K562 (cell line): ENCODE measurements around the gene R3HDM1. TPM values are rescaled to one million over a fixed set of nuclear protein-coding genes. Genes with fewer than 3 reads are reported as not detected.

Source experiments
- BRCA1 ChIP-seq, 2 experiments: fragments of 450-650 bp in 1 of 2; sonication (generic) in 1 of 2; formaldehyde crosslinking in 1 of 2; IDR thresholded peaks; 2 replicates each; pipeline versions ENCODE4 v1.5.0 to v1.6.1; 2017 to 2020; ENCODE audit warnings: mild to moderate bottlenecking in 1 of 2, missing genetic modification reagents in 1 of 2
- CUX1 ChIP-seq: fragments of 200-800 bp; sonication (Bioruptor generic); IDR thresholded peaks from 2 replicates; pipeline ENCODE4 v1.6.1; 2016; ENCODE audit warnings: missing genetic modification characterization, missing compliant biosample characterization
- FOXP1 ChIP-seq: sonication (generic); formaldehyde crosslinking; IDR thresholded peaks from 2 replicates; pipeline ENCODE4 v1.8.0; 2022; ENCODE audit warnings: mild to moderate bottlenecking, missing genetic modification reagents
- SMARCC2 ChIP-seq: fragments of 450-650 bp; IDR thresholded peaks from 2 replicates; pipeline ENCODE4 v1.6.1; 2017; ENCODE audit warnings: antibody characterized with exemption, moderate library complexity, mild to moderate bottlenecking, low read depth
- TBL1XR1 ChIP-seq, 2 experiments: IDR thresholded peaks; 2 replicates each; pipeline ENCODE4 v1.6.1; 2012; ENCODE audit warnings: improper control_type of control experiment in 2 of 2, low read length in 2 of 2, mild to moderate bottlenecking in 1 of 2
- ZBTB12 ChIP-seq: fragments of 250-450 bp; sonication (Bioruptor Pico); IDR thresholded peaks from 2 replicates; pipeline ENCODE4 v1.4.0; 2020
- ZNF395 ChIP-seq: fragments of 200-800 bp; sonication (Bioruptor generic); IDR thresholded peaks from 2 replicates; pipeline ENCODE4 v1.6.1; 2017; ENCODE audit warnings: missing genetic modification characterization, missing compliant biosample characterization
- ZNF75A ChIP-seq: fragments of 450-650 bp; formaldehyde crosslinking; IDR thresholded peaks from 2 replicates; pipeline ENCODE4 v1.4.0; 2020; ENCODE audit warnings: mild to moderate bottlenecking
- ZNF76 ChIP-seq: fragments of 250-450 bp; sonication (Bioruptor Pico); IDR thresholded peaks from 2 replicates; pipeline ENCODE4 v1.4.0; 2020; ENCODE audit warnings: mild to moderate bottlenecking, moderate library complexity, borderline replicate concordance
- polyA plus RNA-seq, 8 experiments: library from polyadenylated mRNA; depleted of rRNA in 4 of 8; stranded (reverse) in 5 of 8; unstranded in 3 of 8; fragments of >200 nt; fragmentation: Nextera tagmentation in 2 of 8; fragmentation: Illumina TruSeq in 1 of 8; extraction: Ambion mirVana in 2 of 8; extraction: Trizol in 1 of 8; gene quantifications; 2 replicates each; pipeline versions ENCODE4 v1.2.1 to v1.2.3, GENCODE V29; 2011 to 2014; ENCODE audit warnings: inconsistent platforms in 1 of 8, missing spikeins in 1 of 8
- total RNA-seq, 7 experiments: library from RNA; depleted of rRNA in 6 of 7; stranded (reverse); fragments of >200 nt in 6 of 7; fragmentation: Illumina TruSeq in 2 of 7; extraction: Trizol in 2 of 7; gene quantifications; 2 replicates each; pipeline versions ENCODE4 v1.2.1 to v1.2.3, GENCODE V29; 2011 to 2021; ENCODE audit warnings: low replicate concordance in 1 of 7

Gene R3HDM1
- total and polyA plus RNA-seq, 9 of the 15 experiments (the other 6 are each of a cell fraction or from before 2014, with no cell fraction given), result 12.4 to 89.4 (median 31.0) TPM

- TF ChIP-seq CUX1, result no peak
- TF ChIP-seq SMARCC2, result no peak
- no peak for TF ChIP-seq ZBTB12 (CRISPR knock-in tag)
- no peak for TF ChIP-seq BRCA1 (IDR thresholded peaks at IDR 0.05)
- no peak for TF ChIP-seq BRCA1 (CRISPR knock-in tag; IDR thresholded peaks at IDR 0.05)
- TF ChIP-seq FOXP1 (CRISPR knock-in tag), result no peak
- TF ChIP-seq ZNF76 (CRISPR knock-in tag), result no peak
- TF ChIP-seq ZNF395, result no peak
- TF ChIP-seq TBL1XR1 (IDR thresholded peaks at IDR 0.05; ENCODE audit: low read length in 2 of 2), result no peak
- TF ChIP-seq ZNF75A, result no peak
Measured at GRCh38 chr2:135607561-135607960, 76.3 kb downstream of the R3HDM1 start (continued).
